Measurements from ENCODE around the gene CACNA1G. TPM values are rescaled to one million over a fixed set of nuclear protein-coding genes. Genes with fewer than 3 reads are reported as not detected.

CACNA1G gene
- polyA plus RNA-seq, 1 donor from 2014 or later = 10.9 TPM

DNA sequence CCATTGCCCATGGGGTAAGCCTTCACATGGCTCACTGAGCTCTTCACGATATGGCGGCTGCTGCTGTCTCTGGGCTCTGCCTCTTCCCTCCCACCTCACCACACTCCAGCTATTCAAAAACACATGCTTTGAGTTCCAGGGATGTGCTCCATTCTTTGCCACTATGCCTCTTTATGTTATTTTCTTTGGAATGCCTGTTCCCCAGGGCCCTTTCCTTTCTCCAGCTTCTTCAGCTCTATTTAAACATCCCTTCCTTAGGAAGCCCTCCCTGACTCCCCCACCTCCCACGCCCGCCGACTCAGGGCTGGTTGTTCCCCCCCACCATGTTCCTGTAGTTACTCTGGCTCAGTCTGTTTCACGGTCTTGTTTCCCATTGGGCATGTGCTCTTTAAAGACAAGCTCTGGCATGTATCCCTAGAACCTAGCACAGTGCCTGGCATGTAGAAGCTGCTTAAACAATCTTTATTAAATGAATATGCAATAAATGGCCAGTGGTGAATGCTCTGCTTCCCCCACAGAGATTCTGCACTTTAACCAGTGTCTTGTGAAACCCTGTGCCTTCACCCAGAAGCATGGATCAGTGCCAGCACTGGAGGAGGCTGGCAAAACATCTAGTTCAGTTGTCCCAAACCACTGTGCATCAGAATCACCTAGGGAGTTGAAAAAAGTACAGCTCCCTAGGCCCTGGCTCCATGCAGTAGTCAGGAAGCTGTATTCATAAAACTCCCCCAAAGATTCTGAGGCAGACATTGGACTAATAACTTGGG lies 45.4 kb upstream of the CACNA1G start:
- no peak overlapping the region for H3K4me3 ChIP-seq (ENCODE audit: low read length)
- no peak overlapping the region for H2AFZ ChIP-seq (ENCODE audit: low read depth, low read length)
- H3K27ac ChIP-seq (ENCODE audit: low read length) = no peak overlapping the region
- TF ChIP-seq EZH2 (IDR thresholded peaks at IDR 0.05; ENCODE audit: borderline replicate concordance, insufficient read depth, low read length, poor library complexity, severe bottlenecking) (no peak), MXI1 (conservative IDR thresholded peaks at IDR 0.05; ENCODE audit: poor library complexity, severe bottlenecking) (no peak), POLR2AphosphoS5 (IDR thresholded peaks at IDR 0.05) (no peak), EP300 (conservative IDR thresholded peaks at IDR 0.05; ENCODE audit: poor library complexity, severe bottlenecking) (no peak), TAF1 (IDR thresholded peaks at IDR 0.05; ENCODE audit: low read depth) (no peak), SMC3 (conservative IDR thresholded peaks at IDR 0.05; ENCODE audit: poor library complexity) (no peak), REST (IDR thresholded peaks at IDR 0.05; ENCODE audit: borderline replicate concordance) (no peak)
- TF ChIP-seq, protein P1, sequence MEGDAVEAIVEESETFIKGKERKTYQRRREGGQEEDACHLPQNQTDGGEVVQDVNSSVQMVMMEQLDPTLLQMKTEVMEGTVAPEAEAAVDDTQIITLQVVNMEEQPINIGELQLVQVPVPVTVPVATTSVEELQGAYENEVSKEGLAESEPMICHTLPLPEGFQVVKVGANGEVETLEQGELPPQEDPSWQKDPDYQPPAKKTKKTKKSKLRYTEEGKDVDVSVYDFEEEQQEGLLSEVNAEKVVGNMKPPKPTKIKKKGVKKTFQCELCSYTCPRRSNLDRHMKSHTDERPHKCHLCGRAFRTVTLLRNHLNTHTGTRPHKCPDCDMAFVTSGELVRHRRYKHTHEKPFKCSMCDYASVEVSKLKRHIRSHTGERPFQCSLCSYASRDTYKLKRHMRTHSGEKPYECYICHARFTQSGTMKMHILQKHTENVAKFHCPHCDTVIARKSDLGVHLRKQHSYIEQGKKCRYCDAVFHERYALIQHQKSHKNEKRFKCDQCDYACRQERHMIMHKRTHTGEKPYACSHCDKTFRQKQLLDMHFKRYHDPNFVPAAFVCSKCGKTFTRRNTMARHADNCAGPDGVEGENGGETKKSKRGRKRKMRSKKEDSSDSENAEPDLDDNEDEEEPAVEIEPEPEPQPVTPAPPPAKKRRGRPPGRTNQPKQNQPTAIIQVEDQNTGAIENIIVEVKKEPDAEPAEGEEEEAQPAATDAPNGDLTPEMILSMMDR (IDR thresholded peaks at IDR 0.05; ENCODE audit: poor library complexity, severe bottlenecking) = no peak
- no peaks in the 10 kb centered on the region for H3K36me3 ChIP-seq (ENCODE audit: insufficient read depth, low read length)
- no peaks in the 10 kb centered on the region for H3K9me3 ChIP-seq (ENCODE audit: low read length)
- H3K79me2 ChIP-seq (replicated peaks; ENCODE audit: insufficient read depth, low read length) = no peaks in the 10 kb centered on the region
- H3K9ac ChIP-seq (ENCODE audit: low read length) = no peak overlapping the region
- no peaks in the 10 kb centered on the region for H3K9me2 ChIP-seq (ENCODE audit: insufficient read depth, low read length)
- no peaks in the 10 kb centered on the region for H3F3A ChIP-seq (ENCODE audit: insufficient read depth, low read length, poor library complexity, severe bottlenecking)
- H3K27me3 ChIP-seq (ENCODE audit: insufficient read depth, low read depth, low read length) = no peaks in the 10 kb centered on the region
- H4K20me1 ChIP-seq (ENCODE audit: insufficient read depth) = no peaks in the 10 kb centered on the region
- no peak overlapping the region for H3K4me2 ChIP-seq (ENCODE audit: low read length)

- H3F3A ChIP-seq (ENCODE audit: insufficient read depth, low read length, poor library complexity, severe bottlenecking) = no peaks in the 10 kb centered on the region
- no peak for TF ChIP-seq EP300 (conservative IDR thresholded peaks at IDR 0.05; ENCODE audit: poor library complexity, severe bottlenecking)
- no peaks in the 10 kb centered on the region for H4K20me1 ChIP-seq (ENCODE audit: insufficient read depth)
- no peaks in the 10 kb centered on the region for H3K36me3 ChIP-seq (ENCODE audit: insufficient read depth, low read length)
- H3K9me2 ChIP-seq (ENCODE audit: insufficient read depth, low read length) = no peaks in the 10 kb centered on the region
- no peak overlapping the region for H3K27ac ChIP-seq (ENCODE audit: low read length)
- H3K79me2 ChIP-seq (replicated peaks; ENCODE audit: insufficient read depth, low read length) = no peaks in the 10 kb centered on the region
- no peak overlapping the region for H3K4me2 ChIP-seq (ENCODE audit: low read length)
- no peaks in the 10 kb centered on the region for H3K9me3 ChIP-seq (ENCODE audit: low read length)
- H3K4me3 ChIP-seq (ENCODE audit: low read length) = no peak overlapping the region
- no peaks in the 10 kb centered on the region for H3K27me3 ChIP-seq (ENCODE audit: insufficient read depth, low read depth, low read length)
- no peak overlapping the region for H3K9ac ChIP-seq (ENCODE audit: low read length)
- no peak overlapping the region for H2AFZ ChIP-seq (ENCODE audit: low read depth, low read length)
These were observed 43.5 kb upstream of the CACNA1G start for GRCh38 chr17:50517011-50517410.

Data from neural cell (in vitro differentiated cells).